ENCODE measurements around the gene MYRF.
A peak's percentile ranks its signal among the peaks of the same experiment; 100 is the strongest.

Gene MYRF

GRCh38 chr11:61795459-61795858 lies 43.0 kb downstream of the MYRF start:
- no peak for FAIRE-seq
- no peak for TF ChIP-seq CTCF (IDR thresholded peaks at IDR 0.05; ENCODE audit: insufficient read depth, missing control alignments)
- DNase-seq (ENCODE audit: insufficient read length, low spot score), result no peak

- DNase-seq (ENCODE audit: insufficient read length, low spot score) (no peak), FAIRE-seq (no peak)
These were observed 43.6 kb downstream of the MYRF start for GRCh38 chr11:61795876-61796526.

GRCh38 chr11:61797263-61797944 lies 45.0 kb downstream of the MYRF start:
- FAIRE-seq (no peak), DNase-seq (ENCODE audit: insufficient read length, low spot score) (no peak)
- peak; percentile 94 for TF ChIP-seq CTCF (IDR thresholded peaks at IDR 0.05; ENCODE audit: insufficient read depth, missing control alignments)

More at GRCh38 chr11:61795876-61796526, 43.6 kb downstream of the MYRF start:
- no peak for TF ChIP-seq CTCF (IDR thresholded peaks at IDR 0.05; ENCODE audit: insufficient read depth, missing control alignments)

GRCh38 chr11:61799665-61800284 lies 47.3 kb downstream of the MYRF start:
- DNase-seq (ENCODE audit: insufficient read length, low spot score) (no peak), FAIRE-seq (no peak)
- no peak for TF ChIP-seq CTCF (IDR thresholded peaks at IDR 0.05; ENCODE audit: insufficient read depth, missing control alignments)

GRCh38 chr11:61800331-61801281 lies 48.2 kb downstream of the MYRF start:
- FAIRE-seq (no peak), DNase-seq (ENCODE audit: insufficient read length, low spot score) (no peak)
- no peak for TF ChIP-seq CTCF (IDR thresholded peaks at IDR 0.05; ENCODE audit: insufficient read depth, missing control alignments)

- FAIRE-seq, result no peak
- no peak for DNase-seq (ENCODE audit: insufficient read length, low spot score)
- TF ChIP-seq CTCF (IDR thresholded peaks at IDR 0.05; ENCODE audit: insufficient read depth, missing control alignments), result no peak
These were observed 50.2 kb downstream of the MYRF start for GRCh38 chr11:61802605-61803004.

Measured in D721Med (cell line).